IMR-90 (cell line): ENCODE results near the gene SLC40A1. TPM values are rescaled to one million over a fixed set of nuclear protein-coding genes. Genes with fewer than 3 reads are reported as not detected.

ENCODE experiments used
- ATAC-seq: fragments of 200-7000 bp; cut with Tn5 transposase; 2 replicates; pipeline ENCODE4 v1.9.1; 2020; ENCODE audit warnings: low read depth, mild to moderate bottlenecking, moderate library complexity
- BruUV-seq: library from RNA; stranded (reverse); fragments of 400-500 nt; replicated peaks from 2 replicates; lab custom pipeline; 2021; lab: Mats Ljungman, UMichigan
- CTCF ChIA-PET: fragments of 300-600 bp; formaldehyde crosslinking; extraction: SDS; loops from one replicate; lab custom pipeline; 2021; ENCODE audit warnings: antibody characterized with exemption; lab: Yijun Ruan, JAX
- POLR2A ChIA-PET: fragments of 300-600 bp; sonication (Branson Sonifier 250); formaldehyde crosslinking; loops from one replicate; lab custom pipeline; 2022; ENCODE audit warnings: antibody characterized with exemption; ENCODE audit not compliant: unreplicated experiment; lab: Charles Lee
- DNase-seq: peaks from one replicate; pipeline ENCODE4 v3.0.0; 2013
- H2AFZ ChIP-seq: replicated peaks from 2 replicates; pipeline ENCODE3; 2013; ENCODE audit warnings: low read length, mild to moderate bottlenecking; ENCODE audit not compliant: poor library complexity
- H2AK5ac ChIP-seq: 2 replicates; pipeline ENCODE4 v1.6.1; 2013; ENCODE audit warnings: low read depth, low read length, inconsistent platforms
- H2AK9ac ChIP-seq: replicated peaks from 2 replicates; pipeline ENCODE3; 2013; ENCODE audit warnings: mild to moderate bottlenecking, low read depth, low read length, moderate library complexity; ENCODE audit not compliant: poor library complexity
- H2BK120ac ChIP-seq: 2 replicates; pipeline ENCODE4 v1.6.1; 2013; ENCODE audit warnings: low read depth, low read length, inconsistent platforms
- H2BK15ac ChIP-seq: 3 replicates; pipeline ENCODE4 v1.6.1; 2013; ENCODE audit warnings: low read depth, low read length, inconsistent platforms
- H2BK20ac ChIP-seq: 2 replicates; pipeline ENCODE4 v1.6.1; 2013; ENCODE audit warnings: low read depth, mild to moderate bottlenecking, inconsistent platforms, low read length, moderate library complexity
- H2BK5ac ChIP-seq: 2 replicates; pipeline ENCODE4 v1.6.1; 2013; ENCODE audit warnings: mild to moderate bottlenecking, low read depth, low read length, inconsistent platforms; ENCODE audit not compliant: poor library complexity, severe bottlenecking
- H3K14ac ChIP-seq: replicated peaks from 2 replicates; pipeline ENCODE4 v1.6.1; 2013; ENCODE audit warnings: low read depth, low read length, inconsistent platforms
- H3K18ac ChIP-seq: 2 replicates; pipeline ENCODE4 v1.6.1; 2013; ENCODE audit warnings: low read depth, low read length, control low read depth
- H3K23ac ChIP-seq: 2 replicates; pipeline ENCODE4 v1.6.1; 2013; ENCODE audit warnings: low read depth, low read length, inconsistent platforms
- H3K27ac ChIP-seq: 2 replicates; pipeline ENCODE4 v1.5.1; 2013; ENCODE audit warnings: mild to moderate bottlenecking, control low read depth, low read length; ENCODE audit not compliant: insufficient read depth
- H3K27me3 ChIP-seq: 2 replicates; pipeline ENCODE4 v1.6.1; 2013; ENCODE audit warnings: low read length; ENCODE audit not compliant: control insufficient read depth, insufficient read depth
- H3K36me3 ChIP-seq: 2 replicates; pipeline ENCODE4 v1.6.1; 2013; ENCODE audit warnings: low read length, mixed read lengths; ENCODE audit not compliant: control insufficient read depth, insufficient read depth
- H3K4ac ChIP-seq: 2 replicates; pipeline ENCODE4 v1.6.1; 2013; ENCODE audit warnings: low read depth, low read length, inconsistent platforms
- H3K4me1 ChIP-seq: 2 replicates; pipeline ENCODE4 v1.6.1; 2013; ENCODE audit warnings: low read length, mixed read lengths; ENCODE audit not compliant: control insufficient read depth, insufficient read depth
- H3K4me2 ChIP-seq: 2 replicates; pipeline ENCODE4 v1.6.1; 2013; ENCODE audit warnings: low read depth, mild to moderate bottlenecking, control low read depth, low read length, moderate library complexity
- H3K4me3 ChIP-seq: 2 replicates; pipeline ENCODE4 v1.5.1; 2013; ENCODE audit warnings: low read depth, mild to moderate bottlenecking, control low read depth, low read length, moderate library complexity; ENCODE audit not compliant: insufficient read depth
- H3K56ac ChIP-seq: 2 replicates; pipeline ENCODE4 v1.6.1; 2013; ENCODE audit warnings: low read length, inconsistent platforms; ENCODE audit not compliant: insufficient read depth; ENCODE audit errors: extremely low read depth
- H3K79me1 ChIP-seq, 2 experiments: 2 replicates each; pipeline ENCODE4 v1.6.1; 2013; ENCODE audit warnings: low read length in 2 of 2, inconsistent platforms in 1 of 2, low read depth in 1 of 2
- H3K9ac ChIP-seq: 2 replicates; pipeline ENCODE4 v1.6.1; 2013; ENCODE audit warnings: low read depth, low read length, control low read depth
- H3K9me1 ChIP-seq: 2 replicates; pipeline ENCODE4 v1.6.1; 2013; ENCODE audit warnings: low read length, inconsistent platforms; ENCODE audit not compliant: insufficient read depth
- H3K9me3 ChIP-seq: 2 replicates; pipeline ENCODE4 v1.6.1; 2013; ENCODE audit warnings: low read length; ENCODE audit not compliant: control insufficient read depth, insufficient read depth
- H4K20me1 ChIP-seq: 2 replicates; pipeline ENCODE4 v1.6.1; 2013; ENCODE audit warnings: low read length, inconsistent platforms; ENCODE audit not compliant: insufficient read depth
- H4K5ac ChIP-seq: 2 replicates; pipeline ENCODE4 v1.6.1; 2013; ENCODE audit warnings: mild to moderate bottlenecking, low read depth, low read length, control low read depth
- H4K8ac ChIP-seq, 2 experiments: 2 replicates each; pipeline ENCODE4 v1.6.1; 2013; ENCODE audit warnings: low read depth in 2 of 2, low read length in 2 of 2, control low read depth in 1 of 2, inconsistent platforms in 1 of 2
- H4K91ac ChIP-seq: 2 replicates; pipeline ENCODE4 v1.6.1; 2013; ENCODE audit warnings: low read depth, low read length, inconsistent platforms; ENCODE audit not compliant: insufficient read depth
- BHLHE40 ChIP-seq: fragments of 150-350 bp; IDR thresholded peaks from 2 replicates; pipeline ENCODE4 v1.6.1; 2016; ENCODE audit warnings: mild to moderate bottlenecking, low read depth, low read length
- CEBPB ChIP-seq: IDR thresholded peaks from 2 replicates; pipeline ENCODE4 v1.6.1; 2012; ENCODE audit warnings: low read depth, low read length, improper control_type of control experiment
- CHD1 ChIP-seq: IDR thresholded peaks from 2 replicates; pipeline ENCODE4 v1.6.1; 2012; ENCODE audit warnings: low read depth, low read length, improper control_type of control experiment
- FOS ChIP-seq: fragments of 150-350 bp; IDR thresholded peaks from 2 replicates; pipeline ENCODE4 v1.6.1; 2016; ENCODE audit warnings: low read depth, low read length
- NFE2L2 ChIP-seq: fragments of 150-350 bp; IDR thresholded peaks from 2 replicates; pipeline ENCODE4 v1.6.1; 2016; ENCODE audit warnings: low read depth, mild to moderate bottlenecking, low read length
- POLR2A ChIP-seq: IDR thresholded peaks from 2 replicates; pipeline ENCODE4 v1.6.1; 2012; ENCODE audit warnings: mild to moderate bottlenecking, low read depth, low read length
- RCOR1 ChIP-seq: IDR thresholded peaks from 2 replicates; pipeline ENCODE4 v1.6.1; 2012; ENCODE audit warnings: mild to moderate bottlenecking, low read length, improper control_type of control experiment; ENCODE audit not compliant: insufficient replicate concordance
- RFX5 ChIP-seq: IDR thresholded peaks from 2 replicates; pipeline ENCODE4 v1.8.0; 2012; ENCODE audit warnings: low read depth, mild to moderate bottlenecking, low read length, moderate library complexity
- SMC3 ChIP-seq: fragments of 150-350 bp; IDR thresholded peaks from 2 replicates; pipeline ENCODE4 v1.6.1; 2016; ENCODE audit warnings: low read depth, mild to moderate bottlenecking, antibody characterized with exemption, low read length, moderate library complexity
- USF2 ChIP-seq: fragments of 150-350 bp; IDR thresholded peaks from 2 replicates; pipeline ENCODE4 v1.6.1; 2017; ENCODE audit warnings: mild to moderate bottlenecking, antibody characterized with exemption, low read length, low read depth
- WGBS, 2 experiments: methylation state at CpG; one replicate each; pipeline versions ENCODE4 v1.1.5 to v1.1.7; 2013; ENCODE audit warnings: missing lambda C conversion rate in 2 of 2; ENCODE audit not compliant: insufficient read length in 1 of 2; ENCODE audit errors: extremely low coverage in 2 of 2; 5-methylcytosine and 5-hydroxymethylcytosine counted together
- dilution Hi-C: fragments of 300-500 bp; cut with HindIII; formaldehyde crosslinking; loops from one replicate; pipeline ENCODE4 v1.14.3; 2018; ENCODE audit warnings: low sequenced_read_pairs; ENCODE audit not compliant: unreplicated experiment
- in situ Hi-C: fragments of 300-500 bp; cut with MboI; formaldehyde crosslinking; loops from 3 replicates; pipeline ENCODE4 v1.14.3; 2019; ENCODE audit warnings: low sequenced_read_pairs, inconsistent platforms, mixed read lengths
- intact Hi-C: fragments of 100-400 bp; cut with micrococcal nuclease; formaldehyde crosslinking; loops from 2 replicates; pipeline ENCODE4 v1.10.0; 2022
- polyA plus RNA-seq, 3 experiments: library from polyadenylated mRNA; depleted of rRNA; stranded (reverse); fragments of >200 nt; gene quantifications; 2 replicates each; pipeline ENCODE4 v1.2.3, GENCODE V29; 2012; ENCODE audit warnings: low replicate concordance in 1 of 3
- total RNA-seq: library from RNA; depleted of rRNA; stranded (reverse); fragments of >200 nt; gene quantifications from 2 replicates; pipeline ENCODE4 v1.2.3, GENCODE V29; 2012
- TF ChIP-seq, protein P1 (sequence below): conservative IDR thresholded peaks from 2 replicates; pipeline ENCODE4 v1.5.1; 2012; ENCODE audit warnings: mild to moderate bottlenecking, low read depth, low read length, improper control_type of control experiment

SLC40A1 gene
- total and polyA plus RNA-seq, 2 of the 4 experiments (the other 2 are of a cell fraction), result 1.5 to 5.0 TPM

DNA sequence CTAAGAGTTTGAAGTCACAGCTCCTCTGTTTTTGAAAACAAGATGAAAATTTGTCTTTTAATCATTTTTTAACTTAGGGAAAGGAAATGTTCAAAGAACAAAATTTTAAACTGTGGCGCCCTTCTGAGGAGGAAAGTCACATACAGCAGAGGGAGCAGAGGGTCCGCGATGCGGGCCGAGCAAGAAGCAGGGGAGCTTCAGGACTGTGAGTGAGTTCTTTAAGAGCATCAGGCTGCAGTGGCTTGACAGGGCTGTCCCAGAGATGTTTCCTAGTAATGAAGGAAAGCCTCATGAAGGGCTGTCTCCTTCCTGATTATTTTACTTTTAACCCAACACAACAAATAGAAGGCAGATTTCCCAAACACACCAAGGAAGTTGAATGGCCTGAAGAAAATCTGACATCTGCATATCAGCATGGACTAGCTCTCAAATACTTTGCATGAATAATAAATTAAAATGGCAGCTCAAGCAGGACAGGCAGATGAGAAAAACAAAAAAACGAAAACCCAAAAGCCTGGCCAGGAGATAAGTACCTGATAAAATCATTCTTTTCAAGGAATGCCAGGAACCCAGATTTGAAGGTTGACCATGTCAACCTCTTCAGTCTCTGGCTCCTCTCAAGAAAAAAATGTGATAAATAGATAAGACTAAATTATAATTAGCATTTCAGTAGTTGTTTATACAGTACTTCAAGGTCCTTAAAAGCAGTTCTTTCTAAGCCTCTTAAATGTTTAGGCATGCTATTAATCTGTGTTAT, 60.8 kb downstream of the SLC40A1 start:
- Histone ChIP-seq H3K56ac (no peak overlapping the region), H3K18ac (no peak overlapping the region), H2AFZ (no peak overlapping the region), H4K5ac (no peak overlapping the region), H3K9me1 (no peaks in the 10 kb centered on the region), H3K14ac (no peak overlapping the region), H3K4me3 (no peak overlapping the region), H4K20me1 (no peaks in the 10 kb centered on the region), H3K9ac (no peak overlapping the region), H3K27ac (no peak overlapping the region), H2AK9ac (no peak overlapping the region), H2AK5ac (no peak overlapping the region), H2BK5ac (no peak overlapping the region), H3K23ac (no peak overlapping the region), H2BK120ac (no peak overlapping the region), H2BK20ac (no peak overlapping the region), H3K4me2 (no peak overlapping the region), H3K27me3 (no peaks in the 10 kb centered on the region), H2BK15ac (no peak overlapping the region), H3K36me3 (no peaks in the 10 kb centered on the region), H4K8ac (no peak overlapping the region), H3K4me1 (peaks cover 7% of the 10 kb centered on the region), H3K4ac (no peak overlapping the region), H3K9me3 (peaks cover 2% of the 10 kb centered on the region; the same call in 1 of the 2 replicates), H3K79me1 (no peaks in the 10 kb centered on the region), H4K91ac (no peak overlapping the region)
- ChIA-PET CTCF (interaction anchor here (1.0 kb wide), 1 partner anchor 29 kb away, joined by 3 read pairs; no protein-coding TSS in a partner anchor), POLR2A (interaction anchor here (0.6 kb wide), 1 partner anchor 17 kb away, joined by 3 read pairs; no protein-coding TSS in a partner anchor)
- intact Hi-C loops, result no loop called here
- no peak for ATAC-seq
- WGBS, 2 experiments, result no CpG with 5 or more reads among the region's 6 CpGs
- in situ Hi-C loops, result no loop called here
- TF ChIP-seq NFE2L2 (no peak), BHLHE40 (no peak), CEBPB (no peak), POLR2A (no peak), USF2 (no peak), RFX5 (no peak), SMC3 (no peak), CHD1 (no peak), RCOR1 (no peak), FOS (no peak)
- TF ChIP-seq, protein P1, sequence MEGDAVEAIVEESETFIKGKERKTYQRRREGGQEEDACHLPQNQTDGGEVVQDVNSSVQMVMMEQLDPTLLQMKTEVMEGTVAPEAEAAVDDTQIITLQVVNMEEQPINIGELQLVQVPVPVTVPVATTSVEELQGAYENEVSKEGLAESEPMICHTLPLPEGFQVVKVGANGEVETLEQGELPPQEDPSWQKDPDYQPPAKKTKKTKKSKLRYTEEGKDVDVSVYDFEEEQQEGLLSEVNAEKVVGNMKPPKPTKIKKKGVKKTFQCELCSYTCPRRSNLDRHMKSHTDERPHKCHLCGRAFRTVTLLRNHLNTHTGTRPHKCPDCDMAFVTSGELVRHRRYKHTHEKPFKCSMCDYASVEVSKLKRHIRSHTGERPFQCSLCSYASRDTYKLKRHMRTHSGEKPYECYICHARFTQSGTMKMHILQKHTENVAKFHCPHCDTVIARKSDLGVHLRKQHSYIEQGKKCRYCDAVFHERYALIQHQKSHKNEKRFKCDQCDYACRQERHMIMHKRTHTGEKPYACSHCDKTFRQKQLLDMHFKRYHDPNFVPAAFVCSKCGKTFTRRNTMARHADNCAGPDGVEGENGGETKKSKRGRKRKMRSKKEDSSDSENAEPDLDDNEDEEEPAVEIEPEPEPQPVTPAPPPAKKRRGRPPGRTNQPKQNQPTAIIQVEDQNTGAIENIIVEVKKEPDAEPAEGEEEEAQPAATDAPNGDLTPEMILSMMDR, result no peak
- BruUV-seq, result no TSS peak
- dilution Hi-C loops, result no loop called here
- DNase-seq, result no peak
